GM10266 (cell line): ENCODE results near the gene NCAPG.
A peak's percentile ranks its signal among the peaks of the same experiment; 100 is the strongest.

Experiments
- DNase-seq: peaks from one replicate; pipeline ENCODE4 v3.0.0; 2012; ENCODE audit errors: extremely low spot score
- TF ChIP-seq, protein P1 (sequence below): IDR thresholded peaks from 2 replicates; pipeline ENCODE4 v1.5.1; 2012; ENCODE audit warnings: mild to moderate bottlenecking, low read depth; ENCODE audit not compliant: control insufficient read depth, insufficient read depth; ENCODE audit errors: missing control alignments

The NCAPG gene, protein sequence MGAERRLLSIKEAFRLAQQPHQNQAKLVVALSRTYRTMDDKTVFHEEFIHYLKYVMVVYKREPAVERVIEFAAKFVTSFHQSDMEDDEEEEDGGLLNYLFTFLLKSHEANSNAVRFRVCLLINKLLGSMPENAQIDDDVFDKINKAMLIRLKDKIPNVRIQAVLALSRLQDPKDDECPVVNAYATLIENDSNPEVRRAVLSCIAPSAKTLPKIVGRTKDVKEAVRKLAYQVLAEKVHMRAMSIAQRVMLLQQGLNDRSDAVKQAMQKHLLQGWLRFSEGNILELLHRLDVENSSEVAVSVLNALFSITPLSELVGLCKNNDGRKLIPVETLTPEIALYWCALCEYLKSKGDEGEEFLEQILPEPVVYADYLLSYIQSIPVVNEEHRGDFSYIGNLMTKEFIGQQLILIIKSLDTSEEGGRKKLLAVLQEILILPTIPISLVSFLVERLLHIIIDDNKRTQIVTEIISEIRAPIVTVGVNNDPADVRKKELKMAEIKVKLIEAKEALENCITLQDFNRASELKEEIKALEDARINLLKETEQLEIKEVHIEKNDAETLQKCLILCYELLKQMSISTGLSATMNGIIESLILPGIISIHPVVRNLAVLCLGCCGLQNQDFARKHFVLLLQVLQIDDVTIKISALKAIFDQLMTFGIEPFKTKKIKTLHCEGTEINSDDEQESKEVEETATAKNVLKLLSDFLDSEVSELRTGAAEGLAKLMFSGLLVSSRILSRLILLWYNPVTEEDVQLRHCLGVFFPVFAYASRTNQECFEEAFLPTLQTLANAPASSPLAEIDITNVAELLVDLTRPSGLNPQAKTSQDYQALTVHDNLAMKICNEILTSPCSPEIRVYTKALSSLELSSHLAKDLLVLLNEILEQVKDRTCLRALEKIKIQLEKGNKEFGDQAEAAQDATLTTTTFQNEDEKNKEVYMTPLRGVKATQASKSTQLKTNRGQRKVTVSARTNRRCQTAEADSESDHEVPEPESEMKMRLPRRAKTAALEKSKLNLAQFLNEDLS

DNA sequence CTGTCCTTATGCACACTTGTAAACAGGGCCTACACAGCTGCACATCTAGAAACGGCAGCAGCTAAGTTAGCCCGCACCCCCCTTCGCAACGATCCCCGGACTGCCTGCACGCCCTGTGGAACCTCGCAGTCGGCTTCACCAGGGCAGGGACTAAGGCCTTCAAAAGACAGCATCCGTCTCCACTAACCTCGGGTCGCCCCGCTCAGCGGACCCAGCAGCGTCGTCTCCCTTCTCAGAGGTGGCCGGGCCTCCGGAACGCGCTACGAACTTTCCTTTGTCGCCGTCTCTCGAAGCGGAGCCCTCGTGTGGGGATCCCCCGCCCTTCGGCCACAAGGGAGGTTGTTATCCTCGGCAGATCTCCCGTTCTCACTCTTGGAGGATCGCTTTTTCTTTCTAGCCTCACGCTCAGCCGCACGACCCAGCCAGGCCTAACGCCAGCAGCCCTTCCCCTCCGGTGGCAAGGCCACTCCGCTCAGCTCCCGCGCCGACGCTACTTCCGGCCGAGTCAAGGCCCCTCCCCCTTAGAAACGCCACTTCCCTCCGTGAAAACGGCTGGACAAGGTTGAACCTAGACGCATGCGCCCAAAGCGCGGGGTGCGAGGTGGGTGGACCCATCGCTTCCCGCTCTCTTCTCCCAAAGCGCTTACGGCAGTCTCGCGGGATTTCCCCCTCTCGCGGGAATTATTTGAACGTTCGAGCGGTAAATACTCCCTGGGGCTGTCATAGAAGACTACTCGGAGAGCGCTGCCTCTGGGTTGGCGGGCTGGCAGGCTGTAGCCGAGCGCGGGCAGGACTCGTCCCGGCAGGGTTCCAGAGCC, at the start of gene NCAPG, which contains the start of gene DCAF16:
TSS of gene NCAPG (plus strand) at position 720 of the 818 bp plus-strand sequence. CDS start 99 bp downstream, outside the sequence.
TSS of gene DCAF16 (minus strand) at position 498 of the 818 bp plus-strand sequence. CDS start 6,616 bp downstream, outside the sequence.
- DNase-seq, result peak; percentile 94
- TF ChIP-seq, protein P1, sequence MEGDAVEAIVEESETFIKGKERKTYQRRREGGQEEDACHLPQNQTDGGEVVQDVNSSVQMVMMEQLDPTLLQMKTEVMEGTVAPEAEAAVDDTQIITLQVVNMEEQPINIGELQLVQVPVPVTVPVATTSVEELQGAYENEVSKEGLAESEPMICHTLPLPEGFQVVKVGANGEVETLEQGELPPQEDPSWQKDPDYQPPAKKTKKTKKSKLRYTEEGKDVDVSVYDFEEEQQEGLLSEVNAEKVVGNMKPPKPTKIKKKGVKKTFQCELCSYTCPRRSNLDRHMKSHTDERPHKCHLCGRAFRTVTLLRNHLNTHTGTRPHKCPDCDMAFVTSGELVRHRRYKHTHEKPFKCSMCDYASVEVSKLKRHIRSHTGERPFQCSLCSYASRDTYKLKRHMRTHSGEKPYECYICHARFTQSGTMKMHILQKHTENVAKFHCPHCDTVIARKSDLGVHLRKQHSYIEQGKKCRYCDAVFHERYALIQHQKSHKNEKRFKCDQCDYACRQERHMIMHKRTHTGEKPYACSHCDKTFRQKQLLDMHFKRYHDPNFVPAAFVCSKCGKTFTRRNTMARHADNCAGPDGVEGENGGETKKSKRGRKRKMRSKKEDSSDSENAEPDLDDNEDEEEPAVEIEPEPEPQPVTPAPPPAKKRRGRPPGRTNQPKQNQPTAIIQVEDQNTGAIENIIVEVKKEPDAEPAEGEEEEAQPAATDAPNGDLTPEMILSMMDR, result no peak

DNA sequence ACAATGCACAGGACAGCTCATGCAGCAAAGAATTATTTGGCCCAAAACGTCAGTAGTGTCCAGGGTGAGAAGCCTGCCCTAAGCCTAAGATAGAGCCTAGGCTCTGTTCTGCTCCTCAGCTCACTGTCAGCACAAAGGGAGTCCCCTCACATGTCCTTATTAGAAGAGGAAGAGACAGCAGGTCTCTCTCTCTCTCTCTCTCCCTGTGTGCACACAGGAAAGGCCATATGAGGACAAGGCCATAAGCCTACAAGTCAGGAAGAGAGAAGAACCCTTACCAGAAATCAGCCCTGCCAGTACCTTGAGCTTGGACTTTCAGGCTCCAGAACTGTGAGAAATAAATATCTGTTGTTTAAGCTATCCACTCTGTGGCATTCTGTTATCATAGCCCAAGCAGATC, 49.7 kb upstream of the NCAPG start:
- TF ChIP-seq, protein P1, result no peak
- DNase-seq, result no peak

DNA sequence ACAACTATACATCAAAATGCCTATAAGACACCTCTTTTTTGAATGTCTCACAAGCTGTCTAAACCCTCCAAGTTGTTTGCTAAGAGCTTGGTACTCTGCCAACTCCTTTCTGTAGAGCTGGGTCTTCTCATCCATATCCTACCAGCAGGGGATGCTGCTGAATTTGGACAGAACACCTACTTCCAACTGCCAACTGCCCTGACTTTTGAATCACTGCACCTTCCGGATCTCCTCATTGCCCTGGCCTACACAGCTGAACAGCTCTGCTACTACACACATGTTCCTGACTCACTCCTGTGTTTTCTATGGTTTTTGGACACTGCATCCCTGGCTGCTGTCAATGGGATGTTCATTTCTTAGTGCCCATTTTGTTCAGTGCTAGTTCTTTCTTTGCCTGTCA, 48.1 kb upstream of the NCAPG start:
- no peak for DNase-seq
- TF ChIP-seq, protein P1, result no peak

DNA sequence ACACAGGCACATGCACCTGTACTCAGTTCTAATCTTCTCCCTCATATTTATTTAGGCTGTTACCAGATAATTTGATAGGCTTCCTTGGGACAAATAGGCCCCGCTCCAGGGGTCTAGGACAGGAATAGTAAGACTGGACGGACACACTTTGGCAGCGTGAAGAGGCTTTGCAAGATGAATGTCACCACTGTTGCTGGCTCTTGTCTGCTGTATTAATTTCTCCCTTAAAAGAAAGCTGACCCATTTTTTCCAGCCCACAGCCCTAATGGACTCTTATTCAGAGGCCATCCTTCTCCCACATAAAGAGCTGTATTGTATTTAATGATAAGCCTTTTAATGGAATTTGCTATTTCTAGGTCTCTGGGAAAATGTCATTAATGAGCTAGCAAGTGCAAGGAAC, 47.4 kb upstream of the NCAPG start:
- TF ChIP-seq, protein P1, result no peak
- DNase-seq, result no peak

DNA sequence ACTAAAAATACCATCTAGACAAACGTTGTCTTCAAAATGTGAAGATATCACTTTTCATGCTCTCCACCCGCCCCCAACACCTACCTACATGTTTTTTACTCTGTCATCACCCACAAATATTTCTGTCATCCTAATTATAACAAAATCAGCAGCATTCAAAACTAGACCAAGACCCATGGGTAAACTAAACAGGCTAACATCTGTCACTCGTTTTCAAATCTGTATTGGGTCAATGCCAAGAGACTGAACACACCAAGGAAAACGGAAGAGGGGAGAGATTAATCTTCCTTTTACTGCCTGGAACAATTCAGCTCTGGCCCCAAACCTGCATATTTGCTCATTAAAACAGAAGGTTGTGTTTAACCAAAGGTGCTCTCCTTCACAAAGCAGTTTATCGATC, 46.8 kb upstream of the NCAPG start:
- TF ChIP-seq, protein P1, result no peak
- DNase-seq, result no peak

DNA sequence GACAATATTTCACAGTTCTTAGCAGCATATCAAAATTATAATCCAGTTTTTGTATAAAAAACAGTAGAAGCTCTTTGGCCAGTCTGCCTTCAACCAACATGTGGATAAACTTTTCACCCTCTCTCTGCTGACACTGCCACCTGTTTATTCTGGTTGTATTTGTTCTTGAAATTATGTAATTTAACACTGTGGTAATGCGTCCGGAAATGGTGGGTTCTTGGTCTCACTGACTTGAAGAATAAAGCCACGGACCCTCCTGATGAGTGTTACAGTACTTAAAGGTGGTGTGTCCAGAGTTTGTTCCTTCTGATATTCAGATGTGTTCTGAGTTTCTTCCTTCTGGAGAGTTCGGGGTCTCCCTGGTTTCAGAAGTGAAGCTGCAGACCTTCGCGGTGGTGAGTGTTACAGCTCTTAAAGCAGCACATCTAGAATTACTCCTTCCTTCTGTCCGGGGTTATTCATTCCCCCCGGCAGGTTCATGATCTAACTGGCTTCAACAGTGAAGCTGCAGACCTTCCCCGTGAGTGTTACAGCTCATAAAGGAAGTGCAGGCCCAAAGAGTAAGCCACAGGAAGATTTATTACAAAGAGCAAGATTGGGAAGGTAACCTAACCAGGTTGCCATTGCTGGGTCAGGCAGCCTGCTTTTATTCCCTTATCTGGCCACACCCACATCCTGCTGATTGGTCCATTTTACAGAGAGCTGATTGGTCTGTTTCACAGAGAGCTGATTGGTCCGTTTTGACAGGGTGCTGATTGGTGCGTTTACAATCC, 45.1 kb upstream of the NCAPG start:
- DNase-seq, result no peak
- TF ChIP-seq, protein P1, result no peak
